ENCODE results near the gene ITPR1.
"Not testable (repeated sequence)": the region's sequence is repeated elsewhere in the genome, so short reads cannot be mapped to it uniquely, and the experiment has no call there.

ITPR1 gene

DNA sequence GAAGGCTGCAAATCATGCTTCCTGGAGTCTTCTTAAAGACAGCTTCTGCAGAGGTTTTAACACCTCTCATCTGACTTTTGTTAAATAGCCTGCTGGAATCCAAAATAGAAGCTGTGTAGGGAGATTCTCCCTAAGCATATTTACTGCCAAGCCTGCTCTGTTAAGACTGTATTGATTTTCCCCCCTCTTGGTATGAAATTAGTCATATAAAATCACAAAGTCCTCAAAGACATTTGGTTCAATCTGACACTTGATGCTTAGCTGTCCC, 94.6 kb downstream of the ITPR1 start:
- TF ChIP-seq, protein P1, sequence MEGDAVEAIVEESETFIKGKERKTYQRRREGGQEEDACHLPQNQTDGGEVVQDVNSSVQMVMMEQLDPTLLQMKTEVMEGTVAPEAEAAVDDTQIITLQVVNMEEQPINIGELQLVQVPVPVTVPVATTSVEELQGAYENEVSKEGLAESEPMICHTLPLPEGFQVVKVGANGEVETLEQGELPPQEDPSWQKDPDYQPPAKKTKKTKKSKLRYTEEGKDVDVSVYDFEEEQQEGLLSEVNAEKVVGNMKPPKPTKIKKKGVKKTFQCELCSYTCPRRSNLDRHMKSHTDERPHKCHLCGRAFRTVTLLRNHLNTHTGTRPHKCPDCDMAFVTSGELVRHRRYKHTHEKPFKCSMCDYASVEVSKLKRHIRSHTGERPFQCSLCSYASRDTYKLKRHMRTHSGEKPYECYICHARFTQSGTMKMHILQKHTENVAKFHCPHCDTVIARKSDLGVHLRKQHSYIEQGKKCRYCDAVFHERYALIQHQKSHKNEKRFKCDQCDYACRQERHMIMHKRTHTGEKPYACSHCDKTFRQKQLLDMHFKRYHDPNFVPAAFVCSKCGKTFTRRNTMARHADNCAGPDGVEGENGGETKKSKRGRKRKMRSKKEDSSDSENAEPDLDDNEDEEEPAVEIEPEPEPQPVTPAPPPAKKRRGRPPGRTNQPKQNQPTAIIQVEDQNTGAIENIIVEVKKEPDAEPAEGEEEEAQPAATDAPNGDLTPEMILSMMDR (conservative IDR thresholded peaks at IDR 0.05; ENCODE audit: low read depth, low read length) = no peak
- no peak overlapping the region for H3K4me3 ChIP-seq (ENCODE audit: low read length)
- DNase-seq (ENCODE audit: low read depth) = no peak

DNA sequence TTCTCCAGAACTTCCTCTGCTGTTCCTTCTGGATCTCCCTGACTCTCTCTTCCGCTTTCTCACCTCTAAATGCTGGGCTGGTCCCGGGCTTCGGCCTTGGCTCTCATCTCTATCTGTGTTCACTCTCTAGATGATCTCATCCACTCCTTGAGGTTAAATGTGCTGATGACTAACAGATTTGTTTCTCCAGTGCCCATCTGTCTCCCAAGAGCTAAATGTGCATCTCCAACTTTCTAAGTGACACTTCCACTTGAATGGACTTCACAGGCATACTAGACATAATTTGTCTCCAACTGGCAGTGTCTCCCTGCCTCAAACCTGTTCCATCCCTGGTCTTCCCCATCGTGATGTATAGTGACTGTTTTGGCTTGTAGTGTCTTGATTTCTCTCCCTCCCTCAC, 95.3 kb downstream of the ITPR1 start:
- H3K4me3 ChIP-seq (ENCODE audit: low read length) = no peak overlapping the region
- TF ChIP-seq, protein P1 (conservative IDR thresholded peaks at IDR 0.05; ENCODE audit: low read depth, low read length) = no peak
- no peak for DNase-seq (ENCODE audit: low read depth)

DNA sequence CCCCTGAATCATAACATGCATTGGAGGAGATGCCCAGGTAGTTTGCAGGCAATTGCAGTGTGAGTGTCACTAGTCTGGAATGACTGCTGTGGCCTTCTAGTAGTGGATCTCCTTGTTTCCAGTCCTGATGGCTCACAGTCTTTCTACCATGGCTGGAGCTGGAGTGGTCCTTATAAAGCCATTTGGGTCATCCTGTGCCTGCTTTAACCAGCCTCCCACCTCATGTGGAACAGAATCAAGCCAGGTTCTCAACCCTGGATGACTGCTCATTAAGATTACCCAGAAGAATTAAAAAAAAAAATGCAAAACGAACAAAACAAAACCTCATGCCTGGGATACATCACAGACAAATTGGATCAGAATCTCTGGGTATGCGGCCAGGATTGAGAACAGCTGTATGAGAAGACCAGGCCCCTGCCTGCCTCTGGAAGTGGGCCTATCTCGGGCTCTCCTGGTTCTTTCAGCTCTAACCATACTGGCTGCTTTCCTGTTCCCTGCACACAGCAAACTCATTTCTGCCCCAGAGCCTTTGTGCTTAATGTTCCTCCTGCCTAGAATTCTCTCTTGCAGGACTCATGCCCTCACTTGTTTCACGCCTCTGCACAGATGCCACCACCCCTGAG, 96.4 kb downstream of the ITPR1 start:
- no peak overlapping the region for H3K4me3 ChIP-seq (ENCODE audit: low read length)

DNA sequence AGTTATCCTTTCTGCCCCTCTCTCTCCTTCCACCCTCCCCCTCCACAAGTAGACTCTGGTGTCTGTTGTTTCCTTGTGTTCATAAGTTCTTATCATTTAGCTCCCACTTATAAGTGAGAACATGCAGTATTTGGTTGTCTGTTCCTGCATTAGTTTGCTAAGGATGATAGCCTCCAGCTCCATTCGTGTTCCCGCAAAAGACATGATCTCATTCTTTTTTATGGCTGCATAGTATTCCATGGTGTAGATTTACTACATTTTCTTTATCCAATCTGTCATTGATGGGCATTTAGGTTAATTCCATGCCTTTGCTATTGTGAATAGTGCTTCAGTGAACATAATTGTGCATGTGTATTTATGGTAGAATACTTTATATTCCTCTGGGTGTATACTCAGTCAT, 97.7 kb downstream of the ITPR1 start:
- H3K4me3 ChIP-seq (ENCODE audit: low read length); DNase-seq (ENCODE audit: low read depth): not testable (repeated sequence)

More for the DNA sequence above, 96.4 kb downstream of the ITPR1 start:
- DNase-seq (ENCODE audit: low read depth) = no peak
- TF ChIP-seq, protein P1 (conservative IDR thresholded peaks at IDR 0.05; ENCODE audit: low read depth, low read length) = no peak

DNA sequence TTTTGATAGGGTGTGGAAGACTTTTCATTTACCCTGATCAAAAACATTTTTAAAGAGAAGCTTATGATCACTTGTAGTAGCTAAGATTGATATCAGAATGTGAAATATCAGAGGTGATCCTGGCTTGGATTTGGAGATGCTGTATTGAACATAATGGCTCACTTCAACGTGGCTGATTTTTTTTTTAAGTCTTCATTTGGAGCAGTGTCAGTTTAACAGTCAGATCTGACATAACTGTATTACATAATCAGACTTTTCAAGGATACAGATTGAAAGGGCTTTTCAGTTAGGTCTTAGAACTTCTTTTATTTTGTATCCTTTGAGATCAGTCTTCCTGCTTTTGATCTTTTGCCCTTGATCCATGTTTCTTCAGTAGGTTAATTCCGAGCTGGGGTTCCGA, 98.5 kb downstream of the ITPR1 start:
- TF ChIP-seq, protein P1 (conservative IDR thresholded peaks at IDR 0.05; ENCODE audit: low read depth, low read length) = no peak
- no peak overlapping the region for H3K4me3 ChIP-seq (ENCODE audit: low read length)
- no peak for DNase-seq (ENCODE audit: low read depth)

DNA sequence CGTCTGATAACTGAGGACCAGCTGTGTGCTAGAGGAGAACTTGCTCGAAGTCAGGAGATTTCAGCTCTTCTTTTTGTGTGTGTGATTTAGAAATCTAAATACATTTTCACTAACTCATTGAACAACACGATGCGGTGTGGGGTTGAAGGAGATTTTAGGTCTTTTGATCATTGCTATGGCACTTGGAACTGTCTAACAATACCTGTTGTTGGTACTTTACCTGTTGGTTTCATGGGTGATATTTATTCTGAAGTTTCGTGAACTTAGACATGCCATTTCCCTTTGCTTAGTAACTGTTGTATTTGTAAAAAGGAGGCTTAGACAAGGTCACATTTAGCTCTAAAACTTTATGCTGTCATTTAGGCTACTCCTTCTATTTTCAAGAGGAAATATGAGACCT, 99.9 kb downstream of the ITPR1 start:
- TF ChIP-seq, protein P1 (conservative IDR thresholded peaks at IDR 0.05; ENCODE audit: low read depth, low read length) = no peak
- DNase-seq (ENCODE audit: low read depth) = no peak
- H3K4me3 ChIP-seq (ENCODE audit: low read length) = no peak overlapping the region

DNA sequence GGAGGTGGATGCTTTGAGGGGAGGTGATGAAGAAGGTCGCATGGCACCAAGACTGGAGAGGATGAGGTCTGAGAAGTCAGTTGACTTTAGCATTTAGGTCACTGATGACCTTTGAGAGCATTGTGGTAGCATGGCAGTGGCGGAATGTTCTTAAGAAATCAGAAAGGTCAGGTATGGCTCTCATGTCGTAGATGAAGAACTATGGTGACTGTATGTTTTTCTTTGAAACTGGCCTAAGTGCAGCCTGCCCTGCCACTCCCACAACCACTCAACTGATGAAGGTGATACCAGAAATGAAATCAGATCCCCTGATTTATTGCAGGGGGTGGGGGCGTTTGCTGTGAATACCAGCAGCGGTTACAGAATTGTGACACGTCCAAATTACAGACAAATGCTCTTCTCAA, 102.6 kb downstream of the ITPR1 start:
- DNase-seq (ENCODE audit: low read depth) = no peak
- TF ChIP-seq, protein P1 (conservative IDR thresholded peaks at IDR 0.05; ENCODE audit: low read depth, low read length) = no peak
- H3K4me3 ChIP-seq (ENCODE audit: low read length) = no peak overlapping the region

DNA sequence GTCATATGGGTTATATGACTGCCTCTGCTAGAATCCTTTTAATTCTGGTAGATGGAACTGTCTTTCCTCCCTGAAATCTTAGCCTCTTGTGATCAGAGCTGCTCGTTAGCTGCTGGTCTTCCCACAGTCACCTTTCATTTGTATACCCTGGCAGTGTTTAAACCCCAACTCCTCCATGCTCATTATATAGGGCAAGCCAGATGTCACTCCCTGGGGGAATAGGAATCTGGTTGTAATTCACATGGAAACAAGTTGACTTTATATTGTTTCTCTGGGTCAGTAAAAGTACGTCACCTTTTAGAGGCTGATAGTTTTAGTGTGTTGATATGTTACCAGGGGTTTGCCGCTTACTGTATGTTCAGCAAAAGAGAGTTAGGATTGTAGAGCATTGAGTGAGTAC, 103.5 kb downstream of the ITPR1 start:
- H3K4me3 ChIP-seq (ENCODE audit: low read length) = no peak overlapping the region
- no peak for DNase-seq (ENCODE audit: low read depth)
- TF ChIP-seq, protein P1 (conservative IDR thresholded peaks at IDR 0.05; ENCODE audit: low read depth, low read length) = no peak
